GM12878 (cell line): ENCODE results near the gene PHPT1. TPM values are rescaled to one million over a fixed set of nuclear protein-coding genes. Genes with fewer than 3 reads are reported as not detected.

ENCODE experiments used
- ATAC-seq: fragments of 200-7000 bp; cut with Tn5 transposase; 3 replicates; pipeline ENCODE4 v1.9.1; 2020; ENCODE audit warnings: mild to moderate bottlenecking, moderate library complexity
- BruUV-seq: library from RNA; stranded (reverse); fragments of 400-500 nt; replicated peaks from 2 replicates; lab custom pipeline; 2021; lab: Mats Ljungman, UMichigan
- CTCF ChIA-PET: fragments of 300-600 bp; sonication (Branson Sonifier 250); formaldehyde crosslinking; extraction: SDS; loops from one replicate; lab custom pipeline; 2021; ENCODE audit warnings: inconsistent platforms; lab: Yijun Ruan, JAX
- POLR2A ChIA-PET: fragments of 350-600 bp; formaldehyde crosslinking; extraction: SDS; loops from one replicate; lab custom pipeline; 2021; ENCODE audit warnings: inconsistent platforms; lab: Charles Lee
- RAD21 ChIA-PET: fragments of 300-600 bp; sonication (Branson Sonifier 250); formaldehyde crosslinking; loops from one replicate; lab custom pipeline; 2023; ENCODE audit warnings: antibody characterized with exemption; ENCODE audit not compliant: unreplicated experiment; lab: Charles Lee
- SMC1A ChIA-PET: fragments of 300-600 bp; sonication (Branson Sonifier 250); formaldehyde crosslinking; loops from one replicate; lab custom pipeline; 2023; ENCODE audit not compliant: unreplicated experiment, uncharacterized antibody; lab: Charles Lee
- DNase-seq: peaks from one replicate; pipeline ENCODE4 v3.0.0-alpha.2; 2011; ENCODE audit warnings: low read depth, low spot score
- FAIRE-seq: peaks from 3 replicates; lab custom pipeline; 2011; peaks lifted over from hg19 to GRCh38; lab: Jason Lieb, UNC
- H2AFZ ChIP-seq: 2 replicates; pipeline ENCODE4 v1.6.0; 2011; ENCODE audit warnings: low read depth, low read length, control low read depth; ENCODE audit not compliant: control insufficient read depth
- H3K27ac ChIP-seq: 2 replicates; pipeline ENCODE4 v1.5.1; 2011; ENCODE audit warnings: control low read depth; ENCODE audit not compliant: control insufficient read depth, insufficient read depth
- H3K27me3 ChIP-seq, 2 experiments: replicated peaks in 1 of 2; 2 replicates each; pipeline versions ENCODE4 v1.6.0 to v1.6.1; 2011; ENCODE audit warnings: low read length in 1 of 2; ENCODE audit not compliant: control insufficient read depth in 2 of 2, insufficient read depth in 2 of 2
- H3K36me3 ChIP-seq, 2 experiments: 2 replicates each; pipeline ENCODE4 v1.5.1; 2011; ENCODE audit warnings: low read length in 1 of 2; ENCODE audit not compliant: control insufficient read depth in 2 of 2, insufficient read depth in 2 of 2
- H3K4me1 ChIP-seq: 2 replicates; pipeline ENCODE4 v1.6.1; 2011; ENCODE audit warnings: mild to moderate bottlenecking, low read length, moderate library complexity, mixed read lengths; ENCODE audit not compliant: control insufficient read depth, insufficient read depth
- H3K4me2 ChIP-seq: 2 replicates; pipeline ENCODE4 v1.6.0; 2011; ENCODE audit warnings: control low read depth; ENCODE audit not compliant: control insufficient read depth, insufficient read depth
- H3K4me3 ChIP-seq: fragments of 200-600 bp; sonication (generic); 2 replicates; pipeline ENCODE4 v1.5.1; 2016
- H3K79me2 ChIP-seq: 2 replicates; pipeline ENCODE4 v1.6.0; 2011; ENCODE audit warnings: low read length; ENCODE audit not compliant: control insufficient read depth, insufficient read depth
- H3K9ac ChIP-seq: 2 replicates; pipeline ENCODE4 v1.8.0; 2011; ENCODE audit warnings: low read length, control low read depth, mixed read lengths; ENCODE audit not compliant: control insufficient read depth, insufficient read depth
- H3K9me3 ChIP-seq: replicated peaks from 3 replicates; pipeline ENCODE4 v1.5.1; 2011; ENCODE audit warnings: mild to moderate bottlenecking, low read length; ENCODE audit not compliant: control insufficient read depth, insufficient read depth
- H4K20me1 ChIP-seq: 2 replicates; pipeline ENCODE4 v1.6.0; 2011; ENCODE audit not compliant: control insufficient read depth, insufficient read depth
- BMI1 ChIP-seq: fragments of 450-650 bp; IDR thresholded peaks from 2 replicates; pipeline ENCODE4 v1.6.1; 2016; ENCODE audit warnings: mild to moderate bottlenecking, moderate library complexity, borderline replicate concordance
- EZH2 ChIP-seq: IDR thresholded peaks from 2 replicates; pipeline ENCODE4 v1.6.1; 2012; ENCODE audit warnings: low read depth, mild to moderate bottlenecking, control low read depth, inconsistent platforms, low read length, borderline replicate concordance; ENCODE audit not compliant: control insufficient read depth
- KAT2A ChIP-seq: conservative IDR thresholded peaks from 2 replicates; pipeline ENCODE4 v1.6.1; 2011; ENCODE audit warnings: low read depth, low read length; ENCODE audit not compliant: control insufficient read depth
- MTA3 ChIP-seq: IDR thresholded peaks from 2 replicates; pipeline ENCODE4 v1.6.1; 2012; ENCODE audit warnings: low read length, inconsistent platforms, borderline replicate concordance
- MYC ChIP-seq: IDR thresholded peaks from 2 replicates; pipeline ENCODE4 v1.6.1; 2011; ENCODE audit warnings: mild to moderate bottlenecking, low read length, moderate library complexity, inconsistent platforms; ENCODE audit not compliant: insufficient read depth, insufficient replicate concordance, insufficient read length, severe bottlenecking
- NFXL1 ChIP-seq: fragments of 450-650 bp; IDR thresholded peaks from 2 replicates; pipeline ENCODE4 v1.6.1; 2017; ENCODE audit warnings: antibody characterized with exemption, mild to moderate bottlenecking, borderline replicate concordance
- NFYB ChIP-seq: IDR thresholded peaks from 2 replicates; pipeline ENCODE4 v1.6.1; 2011; ENCODE audit warnings: low read depth, mild to moderate bottlenecking, low read length, improper control_type of control experiment, moderate library complexity; ENCODE audit not compliant: insufficient read depth
- NR2F1 ChIP-seq: fragments of 450-650 bp; conservative IDR thresholded peaks from 2 replicates; pipeline ENCODE4 v1.6.1; 2017; ENCODE audit warnings: mild to moderate bottlenecking
- PRDM15 ChIP-seq: fragments of 450-650 bp; formaldehyde crosslinking; IDR thresholded peaks from 2 replicates; pipeline ENCODE4 v1.4.0; 2020; ENCODE audit warnings: mild to moderate bottlenecking, moderate library complexity
- SPI1 ChIP-seq: IDR thresholded peaks from 2 replicates; pipeline ENCODE4 v1.6.1; 2011; ENCODE audit warnings: low read depth, mild to moderate bottlenecking, low read length, moderate library complexity, borderline replicate concordance; ENCODE audit not compliant: insufficient read depth
- ZBTB11 ChIP-seq: fragments of 450-650 bp; formaldehyde crosslinking; IDR thresholded peaks from 2 replicates; pipeline ENCODE4 v1.5.0; 2022; ENCODE audit warnings: mild to moderate bottlenecking, missing genetic modification characterization
- WGBS: methylation state at CpG from one replicate; pipeline ENCODE4 v1.1.6; 2016; ENCODE audit warnings: low lambda C conversion rate; ENCODE audit not compliant: insufficient replicate concordance, insufficient coverage; ENCODE audit errors: missing lambda C conversion rate; 5-methylcytosine and 5-hydroxymethylcytosine counted together
- in situ Hi-C: fragments of 300-500 bp; cut with MboI; formaldehyde crosslinking; loops from 9 replicates; pipeline ENCODE4 v1.14.3; 2018; ENCODE audit warnings: mixed read lengths
- intact Hi-C: fragments of 100-400 bp; cut with micrococcal nuclease; formaldehyde crosslinking; loops from one replicate; pipeline ENCODE4 v1.14.2; 2022; ENCODE audit not compliant: unreplicated experiment
- polyA plus RNA-seq, 11 experiments: library from polyadenylated mRNA; depleted of rRNA in 4 of 11; unstranded in 6 of 11; stranded (reverse) in 5 of 11; fragments of >200 nt; fragmentation: Nextera tagmentation in 4 of 11; fragmentation: Illumina TruSeq in 1 of 11; extraction: Ambion mirVana in 4 of 11; extraction: Trizol in 1 of 11; gene quantifications; 1 replicate in 1 of 11; 2 replicates in 10 of 11; pipeline versions ENCODE4 v1.2.1 to v1.2.3, GENCODE V29; 2011 to 2016; ENCODE audit warnings: inconsistent platforms in 2 of 11, missing spikeins in 2 of 11, low read depth in 1 of 11
- total RNA-seq, 4 experiments: library from RNA; depleted of rRNA in 3 of 4; stranded (reverse); fragments of >200 nt in 3 of 4; fragmentation: Illumina TruSeq in 1 of 4; extraction: Trizol in 1 of 4; gene quantifications; 2 replicates each; pipeline versions ENCODE4 v1.2.1 to v1.2.3, GENCODE V29; 2013 to 2021
- TF ChIP-seq, protein P1 (sequence below): IDR thresholded peaks from 2 replicates; pipeline ENCODE4 v1.6.1; 2012; ENCODE audit warnings: low read depth, low read length, improper control_type of control experiment

Gene PHPT1
- total and polyA plus RNA-seq, 10 of the 15 experiments (the other 5 are each of a cell fraction or from before 2014, with no cell fraction given) = 56.2 to 323 (median 140) TPM

DNA sequence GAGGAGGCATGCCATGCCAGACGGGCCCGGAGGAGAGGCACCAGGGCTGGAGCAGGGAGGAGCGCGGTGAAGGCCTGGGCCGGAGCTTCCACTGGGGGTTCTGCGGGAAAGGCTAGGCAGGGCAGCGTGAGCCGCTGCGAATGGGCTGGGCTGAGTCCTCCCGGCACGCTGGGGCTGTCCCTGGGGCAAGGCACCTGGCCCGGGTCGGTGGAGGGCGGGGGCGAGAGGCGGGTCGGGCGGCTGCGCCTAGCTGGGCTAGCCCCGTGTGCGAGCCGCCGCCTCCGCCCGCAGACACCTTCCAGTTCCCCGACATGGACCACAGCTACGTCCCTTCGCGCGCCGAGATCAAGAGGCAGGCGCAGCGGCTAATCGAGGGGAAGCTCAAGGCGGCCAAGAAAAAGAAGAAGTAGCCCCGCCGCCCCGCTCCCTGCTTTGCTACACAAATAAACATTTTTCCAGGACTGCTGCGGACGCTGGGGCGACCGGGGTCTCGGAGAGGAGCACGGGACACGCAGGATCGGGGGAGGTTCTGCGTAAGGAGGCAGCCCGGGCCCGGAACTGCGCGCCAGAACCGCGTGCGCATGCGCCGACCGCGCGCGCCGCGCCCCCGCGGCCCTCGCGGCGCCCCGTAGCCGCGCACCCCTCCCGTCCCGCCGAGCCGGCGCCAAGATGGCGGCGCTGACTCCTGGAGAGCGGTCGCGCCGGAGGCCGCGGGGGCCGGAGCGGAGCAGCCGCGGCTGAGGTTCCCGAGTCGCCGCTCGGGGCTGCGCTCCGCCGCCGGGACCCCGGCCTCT, 41.7 kb upstream of the PHPT1 start, which contains the start of gene RABL6:
RABL6 (plus strand) TSS at position 668 of the 794 bp plus-strand sequence. CDS start 249 bp downstream, outside the sequence.
- Histone ChIP-seq H3K4me3 (peak within 1 kb of the TSS; percentile 90), H3K27me3 (no peaks in the 10 kb centered on the region), H4K20me1 (no peaks in the 10 kb centered on the region), H3K4me1 (peaks cover 7% of the 10 kb centered on the region), H3K36me3 (peaks cover 0 to 7% of the 10 kb centered on the region in 2 experiments; a peak in 2 of 4 replicates), H3K9ac (peak within 1 kb of the TSS; percentile 93), H3K4me2 (peak within 1 kb of the TSS; percentile 76), H3K27ac (peak within 1 kb of the TSS; percentile 80), H3K79me2 (peaks cover 37% of the 10 kb centered on the region), H2AFZ (peak within 1 kb of the TSS; percentile 91), H3K9me3 (no peaks in the 10 kb centered on the region)
- SMC1A ChIA-PET = no interaction called here
- ATAC-seq = peak; percentile 87
- peak; percentile 61 for FAIRE-seq
- 2% methylated on average over 60 of the region's 96 CpGs for WGBS
- RAD21 ChIA-PET = no interaction called here
- in situ Hi-C loops = no loop called here
- intact Hi-C loops = loop anchor here (10.0 kb wide), 1 partner anchor 77 kb away; the partner anchor contains the start of gene TRAF2
- CTCF ChIA-PET = interaction anchor here (1.1 to 4.4 kb wide), 7 partner anchors 14 to 260 kb away, joined by 3 to 15 read pairs (median 5); partner anchors contain the start of gene TMEM141
- no peak for DNase-seq
- POLR2A ChIA-PET = interaction anchor here (0.5 to 1.2 kb wide), 7 partner anchors 8 to 324 kb away, joined by 3 to 7 read pairs (median 4); no protein-coding TSS in a partner anchor
- TSS peak; percentile 82 for BruUV-seq
- no peak for TF ChIP-seq KAT2A
- no peak for TF ChIP-seq BMI1
- no peak for TF ChIP-seq MTA3
- no peak for TF ChIP-seq EZH2
- no peak for TF ChIP-seq PRDM15 (CRISPR knock-in tag)
- peak; percentile 3; the same call in 1 of the 2 replicates for TF ChIP-seq SPI1
- TF ChIP-seq, protein P1, sequence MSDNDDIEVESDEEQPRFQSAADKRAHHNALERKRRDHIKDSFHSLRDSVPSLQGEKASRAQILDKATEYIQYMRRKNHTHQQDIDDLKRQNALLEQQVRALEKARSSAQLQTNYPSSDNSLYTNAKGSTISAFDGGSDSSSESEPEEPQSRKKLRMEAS = 0 out of 2 replicates have a peak, but pooled peaks have one; percentile 45
- TF ChIP-seq ZBTB11 = no peak
- TF ChIP-seq NFXL1 = no peak
- no peak for TF ChIP-seq MYC
- no peak for TF ChIP-seq NFYB
- 0 out of 2 replicates have a peak, but pooled peaks have one; percentile 23 for TF ChIP-seq NR2F1
